Erythroblast (primary cell): ENCODE measurements around the gene DIAPH2.

Experiments used
- GATA1 ChIP-seq: IDR thresholded peaks from 2 replicates; pipeline ENCODE4 v1.6.1; 2011; ENCODE audit warnings: low read depth, mild to moderate bottlenecking, control low read depth, low read length, moderate library complexity
- POLR2A ChIP-seq: IDR thresholded peaks from 2 replicates; pipeline ENCODE4 v1.6.1; 2011; ENCODE audit warnings: mild to moderate bottlenecking, low read length

DNA sequence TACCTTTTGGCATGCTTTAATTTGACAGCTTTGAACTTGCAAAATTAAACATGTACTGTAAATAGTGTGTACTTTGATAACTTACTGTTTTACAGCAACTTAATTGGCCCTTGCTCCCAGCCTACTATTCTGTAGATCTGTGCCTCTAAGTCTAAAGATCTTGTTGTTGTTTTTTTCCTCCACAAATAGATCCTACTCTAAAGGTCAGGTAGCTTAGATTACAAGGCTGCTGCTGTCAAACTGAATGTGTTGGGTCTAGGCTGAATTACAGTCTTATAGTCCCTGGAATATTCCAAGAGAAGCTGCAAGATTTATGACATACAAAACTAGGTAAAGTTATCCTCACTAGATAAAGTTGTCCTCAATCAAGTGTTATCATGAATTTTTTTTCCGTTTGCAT is 18.7 kb downstream of the DIAPH2 start:
- TF ChIP-seq POLR2A (no peak), GATA1 (no peak)
